Activated T-helper 2 cell treated with anti-CD3 and anti-CD28 coated beads, Interferon-gamma antibody, Interleukin-2, Interleukin-4, amounts not matched to agents 10 μg/mL and 5 μg/mL and 100 μg/mL, durations not matched to agents 14 hours and 24 hours and 36 hours (primary cell): ENCODE measurements around the gene RSRC2. TPM values are rescaled to one million over a fixed set of nuclear protein-coding genes. Genes with fewer than 3 reads are reported as not detected.

ENCODE experiments used
- DNase-seq: peaks from one replicate; pipeline ENCODE4 v3.0.0; 2021; ENCODE audit warnings: low spot score
- H3K27ac Mint-ChIP-seq: one replicate; pipeline ENCODE4 v1.8.0; 2021; ENCODE audit warnings: mixed read lengths
- H3K27me3 Mint-ChIP-seq: one replicate; pipeline ENCODE4 v1.8.0; 2021; ENCODE audit warnings: low read depth, mixed read lengths
- H3K36me3 Mint-ChIP-seq: one replicate; pipeline ENCODE4 v1.8.0; 2021; ENCODE audit warnings: low read depth, mixed read lengths
- H3K4me1 Mint-ChIP-seq: one replicate; pipeline ENCODE4 v1.8.0; 2021; ENCODE audit warnings: low read depth, mixed read lengths
- H3K4me3 Mint-ChIP-seq: one replicate; pipeline ENCODE4 v1.8.0; 2021; ENCODE audit warnings: low read depth, mild to moderate bottlenecking, moderate library complexity, mixed read lengths
- H3K9me3 Mint-ChIP-seq: one replicate; pipeline ENCODE4 v1.8.0; 2021; ENCODE audit warnings: mixed read lengths
- intact Hi-C: fragments of 100-400 bp; cut with micrococcal nuclease; formaldehyde crosslinking; loops from one replicate; pipeline ENCODE4 v1.15.1; 2023
- total RNA-seq: library from RNA; stranded (reverse); gene quantifications from 2 replicates; pipeline ENCODE4 v1.2.3, GENCODE V29; 2022

The RSRC2 gene
- total RNA-seq, 1 donor from 2014 or later = 105 TPM

DNA sequence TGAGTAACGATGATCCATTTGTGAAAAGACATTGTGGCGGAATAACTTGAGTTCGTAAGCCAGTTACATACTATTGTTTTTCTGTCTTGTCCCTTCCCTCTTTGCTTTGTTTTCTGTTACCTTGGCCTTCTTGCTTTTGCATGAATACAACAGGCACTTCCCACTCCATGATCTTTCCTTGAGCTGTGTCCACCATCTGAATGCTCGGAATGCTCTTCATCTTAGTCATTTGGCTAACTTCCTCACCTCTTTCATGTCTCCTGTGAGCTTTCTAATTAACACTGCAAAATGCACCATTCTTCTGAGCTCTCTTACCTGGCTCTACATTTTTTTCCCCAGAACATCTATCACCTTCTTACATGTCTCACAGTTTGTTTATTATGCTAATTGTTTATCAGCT is 10.3 kb upstream of the RSRC2 start:
- Mint-ChIP-seq H3K36me3 (peaks cover 55% of the 10 kb centered on the region), H3K27ac (no peak overlapping the region), H3K4me3 (no peak overlapping the region), H3K4me1 (peaks cover 6% of the 10 kb centered on the region), H3K9me3 (no peaks in the 10 kb centered on the region), H3K27me3 (no peaks in the 10 kb centered on the region)
- no peak for DNase-seq
- intact Hi-C loops = no loop called here

DNA sequence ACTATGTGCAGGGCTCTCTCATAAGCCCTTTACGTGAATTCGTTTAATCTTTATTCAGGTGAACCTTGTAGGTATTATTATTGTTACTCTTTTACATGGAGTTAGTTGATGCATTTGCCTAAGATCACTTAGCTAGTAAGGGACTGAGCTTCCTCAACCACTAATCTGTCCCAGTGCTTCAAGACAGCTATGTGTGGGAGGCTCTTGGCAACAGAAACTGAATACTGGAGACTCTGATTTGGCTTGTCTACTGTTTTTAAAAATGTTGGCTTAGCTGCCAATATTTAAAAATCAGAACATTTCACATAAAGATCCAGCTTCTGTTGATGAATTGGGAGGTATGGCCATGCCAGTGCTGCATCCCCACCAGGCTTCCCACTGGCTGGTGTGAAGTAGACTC is 7.1 kb upstream of the RSRC2 start:
- Mint-ChIP-seq H3K4me3 (no peak overlapping the region), H3K4me1 (peaks cover 13% of the 10 kb centered on the region), H3K9me3 (no peaks in the 10 kb centered on the region), H3K27ac (no peak overlapping the region), H3K36me3 (peaks cover 62% of the 10 kb centered on the region), H3K27me3 (no peaks in the 10 kb centered on the region)
- intact Hi-C loops = no loop called here
- DNase-seq = no peak

DNA sequence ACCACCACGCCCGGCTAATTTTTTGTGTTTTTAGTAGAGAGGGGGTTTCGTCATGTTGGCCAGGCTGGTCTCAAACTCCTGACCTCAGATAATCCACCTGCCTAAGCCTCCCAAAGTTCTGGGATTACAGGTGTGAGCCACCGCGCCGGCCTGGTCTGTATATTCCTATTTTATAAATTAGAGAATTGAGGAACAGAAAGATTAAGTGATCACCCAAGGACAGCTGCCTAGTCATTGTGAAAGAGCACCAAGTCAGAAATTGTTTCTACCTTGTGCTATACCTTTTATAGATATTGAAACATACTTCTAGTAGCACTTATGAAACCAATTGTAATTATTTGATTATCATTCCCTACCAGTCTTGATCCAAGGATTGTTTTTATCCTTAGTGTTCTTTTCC is 2.3 kb upstream of the RSRC2 start:
- peaks cover 55% of the 10 kb centered on the region for H3K36me3 Mint-ChIP-seq
- peaks cover 26% of the 10 kb centered on the region for H3K4me1 Mint-ChIP-seq
- peak overlapping the region; percentile 30 for H3K4me3 Mint-ChIP-seq
- H3K9me3 Mint-ChIP-seq = no peaks in the 10 kb centered on the region
- H3K27ac Mint-ChIP-seq = no peak overlapping the region
- no peaks in the 10 kb centered on the region for H3K27me3 Mint-ChIP-seq
- DNase-seq = no peak
- intact Hi-C loops = loop anchor here (10.0 kb wide), 1 partner anchor 304 kb away; the partner anchor contains the start of gene DIABLO

DNA sequence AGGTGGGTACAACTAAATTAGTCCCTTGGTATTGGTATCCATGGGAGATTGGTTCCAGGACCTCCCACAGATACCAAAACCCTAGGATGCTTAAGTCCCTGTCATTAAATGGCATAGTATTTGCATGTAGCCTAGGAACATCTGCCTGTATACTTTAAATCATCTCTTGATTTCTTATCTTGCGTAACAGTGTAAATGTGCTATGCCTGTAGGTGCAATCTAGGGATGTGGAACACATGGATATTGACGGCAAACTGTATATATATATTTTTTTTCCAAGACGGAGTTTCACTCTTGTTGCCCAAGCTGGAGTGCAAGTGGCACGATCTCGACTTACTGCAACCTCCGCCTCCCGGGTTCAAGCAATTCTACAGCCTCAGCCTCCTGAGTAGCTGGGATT is 1.8 kb upstream of the RSRC2 start:
- Mint-ChIP-seq H3K4me3 (peak overlapping the region; percentile 30), H3K27ac (no peak overlapping the region), H3K36me3 (peaks cover 55% of the 10 kb centered on the region), H3K27me3 (no peaks in the 10 kb centered on the region), H3K4me1 (peaks cover 28% of the 10 kb centered on the region), H3K9me3 (no peaks in the 10 kb centered on the region)
- intact Hi-C loops = loop anchor here (10.0 kb wide), 1 partner anchor 304 kb away; the partner anchor contains the start of gene DIABLO
- DNase-seq = no peak

DNA sequence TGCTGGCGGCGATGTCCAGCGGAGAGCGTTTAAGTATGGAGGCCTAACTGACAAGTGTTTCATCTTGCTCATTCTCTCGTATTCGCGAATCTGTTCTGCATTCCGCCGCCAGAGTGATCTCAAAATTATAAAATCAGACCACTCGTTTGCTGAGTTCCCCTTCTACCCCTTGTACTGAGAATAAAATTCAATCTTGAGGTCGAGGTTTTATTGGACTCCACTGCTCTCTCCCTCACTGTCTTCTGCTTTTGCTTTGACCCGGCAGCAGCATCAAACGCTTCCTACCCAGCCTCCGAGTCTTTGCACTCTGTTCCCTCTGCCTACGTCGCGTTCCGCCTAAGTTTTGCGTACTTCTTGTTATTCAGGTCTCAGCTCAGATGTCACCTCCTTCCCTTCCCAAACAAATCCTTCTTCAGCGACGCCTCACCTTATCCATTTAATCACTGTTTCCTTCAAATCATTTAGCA is 775 bp upstream of the RSRC2 start:
- H3K4me3 Mint-ChIP-seq = no peak overlapping the region
- peaks cover 52% of the 10 kb centered on the region for H3K36me3 Mint-ChIP-seq
- DNase-seq = peak; percentile 31
- no peaks in the 10 kb centered on the region for H3K27me3 Mint-ChIP-seq
- no peaks in the 10 kb centered on the region for H3K9me3 Mint-ChIP-seq
- intact Hi-C loops = loop anchor here (1.0 to 10.0 kb wide), 6 partner anchors 26 to 448 kb away; partner anchors contain the start of genes DENR, DIABLO, OGFOD2 and VPS33A
- H3K4me1 Mint-ChIP-seq = peaks cover 31% of the 10 kb centered on the region
- H3K27ac Mint-ChIP-seq = no peak overlapping the region

DNA sequence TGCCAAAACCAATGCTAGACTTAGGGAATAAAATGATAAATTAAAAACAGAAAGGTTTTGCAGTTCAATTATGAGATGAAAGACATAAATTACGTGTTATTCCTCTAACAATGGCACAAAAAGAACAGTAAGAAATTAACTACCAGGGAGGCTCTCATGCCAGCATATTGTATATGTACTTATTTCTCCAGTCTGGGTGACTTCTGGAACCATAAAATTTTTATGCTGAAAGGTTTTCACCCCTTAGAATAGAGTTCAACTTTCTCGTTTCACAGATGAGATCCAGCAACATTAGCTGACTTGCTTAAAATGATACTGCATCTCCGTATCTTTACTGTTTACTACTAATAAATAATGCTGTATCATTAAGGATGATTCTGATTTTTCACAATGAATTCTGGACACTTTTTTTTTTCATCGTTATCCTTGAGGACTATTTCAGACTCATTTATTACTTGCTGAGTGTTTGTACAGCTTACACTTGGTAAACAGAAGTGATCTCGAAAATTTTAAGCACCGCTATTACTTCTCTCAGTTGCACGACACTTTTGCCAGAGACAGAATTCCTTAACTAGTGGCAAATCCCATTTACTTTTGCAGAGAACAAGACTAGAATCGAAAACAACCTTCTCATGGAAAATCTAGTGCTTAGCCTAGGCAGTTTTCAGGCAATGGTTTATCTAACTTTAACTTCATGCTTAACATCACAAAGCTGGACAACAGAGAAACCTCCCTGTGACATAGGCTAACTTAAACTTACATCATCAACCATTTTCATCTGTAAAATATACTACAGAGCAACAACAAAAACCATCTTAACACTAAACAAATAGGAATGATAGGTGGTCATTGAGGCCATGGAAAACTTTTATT is 2.7 kb downstream of the RSRC2 start:
- intact Hi-C loops = loop anchor here (10.0 kb wide), 1 partner anchor 299 kb away; the partner anchor contains the start of gene DIABLO
- H3K27ac Mint-ChIP-seq = no peak overlapping the region
- peaks cover 37% of the 10 kb centered on the region for H3K4me1 Mint-ChIP-seq
- peak overlapping the region; percentile 92 for H3K4me3 Mint-ChIP-seq
- no peak for DNase-seq
- no peaks in the 10 kb centered on the region for H3K27me3 Mint-ChIP-seq
- no peaks in the 10 kb centered on the region for H3K9me3 Mint-ChIP-seq
- peaks cover 59% of the 10 kb centered on the region for H3K36me3 Mint-ChIP-seq

DNA sequence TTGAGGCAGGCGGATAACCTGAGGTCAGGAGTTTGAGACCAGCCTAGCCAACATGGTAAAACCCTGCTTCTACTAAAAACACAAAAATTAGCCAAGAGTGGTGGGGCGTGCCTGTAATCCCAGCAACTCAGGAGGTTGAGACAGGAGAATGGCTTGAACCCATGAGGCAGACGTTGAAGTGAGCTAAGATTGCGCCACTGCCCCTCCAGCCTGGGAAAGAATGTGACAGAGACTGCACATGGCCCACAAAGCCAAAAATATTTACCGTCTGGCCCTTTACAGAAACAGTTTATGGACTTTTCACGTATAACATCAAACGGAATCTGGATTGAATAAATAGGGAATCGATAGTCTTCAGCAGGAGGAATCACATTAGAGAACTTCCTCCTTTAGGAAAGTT is 3.5 kb downstream of the RSRC2 start:
- H3K36me3 Mint-ChIP-seq = peaks cover 67% of the 10 kb centered on the region
- no peaks in the 10 kb centered on the region for H3K9me3 Mint-ChIP-seq
- peaks cover 38% of the 10 kb centered on the region for H3K4me1 Mint-ChIP-seq
- peak overlapping the region; percentile 92 for H3K4me3 Mint-ChIP-seq
- DNase-seq = no peak
- intact Hi-C loops = loop anchor here (10.0 kb wide), 1 partner anchor 298 kb away; the partner anchor contains the start of gene DIABLO
- no peaks in the 10 kb centered on the region for H3K27me3 Mint-ChIP-seq
- no peak overlapping the region for H3K27ac Mint-ChIP-seq

DNA sequence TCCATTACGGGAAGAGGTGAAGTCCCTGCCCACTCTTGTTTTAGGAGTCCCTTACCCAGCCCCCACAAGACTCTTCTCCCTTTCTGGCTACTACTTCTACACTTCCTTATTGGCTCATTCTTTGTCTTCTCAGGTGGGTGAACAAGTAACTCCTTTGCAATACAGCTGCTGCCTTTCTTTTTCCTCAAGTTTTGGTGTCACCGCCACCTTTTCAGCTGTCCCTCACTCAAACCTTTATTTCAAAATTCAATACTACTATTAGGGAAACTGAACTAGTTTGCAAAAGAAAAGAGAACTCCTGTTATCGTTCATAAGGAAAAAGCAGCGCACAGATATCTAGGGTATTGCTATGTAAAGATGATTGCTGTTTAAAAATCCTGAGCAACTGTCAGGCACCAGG is 6.1 kb downstream of the RSRC2 start:
- Mint-ChIP-seq H3K27me3 (no peaks in the 10 kb centered on the region), H3K27ac (peak overlapping the region; percentile 12), H3K4me3 (no peak overlapping the region), H3K4me1 (peaks cover 45% of the 10 kb centered on the region), H3K36me3 (peaks cover 93% of the 10 kb centered on the region), H3K9me3 (no peaks in the 10 kb centered on the region)
- DNase-seq = no peak
- intact Hi-C loops = loop anchor here (10.0 kb wide), 1 partner anchor 296 kb away; the partner anchor contains the start of gene DIABLO

DNA sequence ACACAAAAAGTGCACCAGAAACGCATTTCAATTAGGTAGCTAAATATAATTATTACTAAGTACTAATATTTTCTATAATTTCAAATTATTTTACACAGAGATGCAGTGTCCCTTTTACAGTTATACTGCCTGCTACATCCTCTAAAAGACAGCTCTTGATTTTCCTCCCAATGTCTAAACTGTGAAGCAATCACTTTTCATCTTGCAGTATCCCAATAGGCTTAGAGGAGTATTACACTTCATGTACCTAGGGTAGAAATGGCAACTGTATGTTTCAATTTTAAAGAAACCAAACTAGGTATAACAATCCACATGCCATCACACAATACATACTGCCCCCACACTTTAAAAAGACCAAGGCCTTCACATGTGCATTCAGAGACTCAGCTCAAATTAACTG is 7.3 kb downstream of the RSRC2 start:
- no peaks in the 10 kb centered on the region for H3K27me3 Mint-ChIP-seq
- intact Hi-C loops = no loop called here
- no peak overlapping the region for H3K4me3 Mint-ChIP-seq
- H3K4me1 Mint-ChIP-seq = peaks cover 42% of the 10 kb centered on the region
- no peak overlapping the region for H3K27ac Mint-ChIP-seq
- H3K9me3 Mint-ChIP-seq = no peaks in the 10 kb centered on the region
- DNase-seq = no peak
- H3K36me3 Mint-ChIP-seq = peaks cover 94% of the 10 kb centered on the region

DNA sequence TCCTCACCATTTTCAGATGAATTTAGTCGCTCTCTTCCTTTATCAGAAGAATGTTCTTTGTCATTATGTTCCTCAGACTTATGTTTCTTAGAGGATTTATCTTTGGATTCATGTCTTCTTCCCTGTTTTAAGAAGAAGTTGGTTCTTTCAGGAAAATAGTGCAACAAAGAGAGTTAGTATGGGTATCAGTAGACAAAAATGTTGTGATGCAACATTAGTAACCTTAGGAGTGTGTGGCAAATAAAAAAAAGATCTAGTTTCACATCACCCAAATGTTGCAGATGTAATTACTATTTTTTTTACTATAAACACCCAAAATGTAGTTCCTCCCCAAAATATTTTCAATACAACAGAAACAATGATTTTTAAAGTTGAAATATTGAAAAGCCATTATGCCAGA is 7.8 kb downstream of the RSRC2 start:
- no peaks in the 10 kb centered on the region for H3K27me3 Mint-ChIP-seq
- no peaks in the 10 kb centered on the region for H3K9me3 Mint-ChIP-seq
- no peak for DNase-seq
- peak overlapping the region; percentile 19 for H3K27ac Mint-ChIP-seq
- intact Hi-C loops = no loop called here
- H3K36me3 Mint-ChIP-seq = peaks cover 92% of the 10 kb centered on the region
- H3K4me1 Mint-ChIP-seq = peaks cover 37% of the 10 kb centered on the region
- no peak overlapping the region for H3K4me3 Mint-ChIP-seq

DNA sequence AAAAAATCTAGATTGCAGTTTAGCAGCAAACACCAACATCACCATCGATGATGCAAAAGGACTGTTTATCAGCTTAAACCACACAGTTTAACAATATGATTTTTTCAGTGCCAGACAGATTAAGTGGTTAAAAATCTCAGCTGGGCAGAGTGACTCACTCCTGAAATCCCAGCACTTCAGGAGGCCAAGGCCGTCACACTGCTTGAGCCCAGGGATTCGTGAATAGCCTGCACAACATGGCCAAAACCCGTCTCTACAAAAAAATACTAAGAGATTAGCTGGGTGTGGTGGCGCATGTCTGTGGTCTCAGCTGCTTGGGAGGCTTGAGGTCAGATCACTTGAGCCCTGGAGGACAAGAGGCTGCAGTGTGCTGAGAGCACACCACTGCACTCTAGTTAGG is 8.9 kb downstream of the RSRC2 start:
- DNase-seq = no peak
- Mint-ChIP-seq H3K36me3 (peaks cover 89% of the 10 kb centered on the region), H3K9me3 (no peaks in the 10 kb centered on the region), H3K27ac (peak overlapping the region; percentile 28), H3K27me3 (no peaks in the 10 kb centered on the region), H3K4me3 (no peak overlapping the region), H3K4me1 (peaks cover 31% of the 10 kb centered on the region)
- intact Hi-C loops = no loop called here

DNA sequence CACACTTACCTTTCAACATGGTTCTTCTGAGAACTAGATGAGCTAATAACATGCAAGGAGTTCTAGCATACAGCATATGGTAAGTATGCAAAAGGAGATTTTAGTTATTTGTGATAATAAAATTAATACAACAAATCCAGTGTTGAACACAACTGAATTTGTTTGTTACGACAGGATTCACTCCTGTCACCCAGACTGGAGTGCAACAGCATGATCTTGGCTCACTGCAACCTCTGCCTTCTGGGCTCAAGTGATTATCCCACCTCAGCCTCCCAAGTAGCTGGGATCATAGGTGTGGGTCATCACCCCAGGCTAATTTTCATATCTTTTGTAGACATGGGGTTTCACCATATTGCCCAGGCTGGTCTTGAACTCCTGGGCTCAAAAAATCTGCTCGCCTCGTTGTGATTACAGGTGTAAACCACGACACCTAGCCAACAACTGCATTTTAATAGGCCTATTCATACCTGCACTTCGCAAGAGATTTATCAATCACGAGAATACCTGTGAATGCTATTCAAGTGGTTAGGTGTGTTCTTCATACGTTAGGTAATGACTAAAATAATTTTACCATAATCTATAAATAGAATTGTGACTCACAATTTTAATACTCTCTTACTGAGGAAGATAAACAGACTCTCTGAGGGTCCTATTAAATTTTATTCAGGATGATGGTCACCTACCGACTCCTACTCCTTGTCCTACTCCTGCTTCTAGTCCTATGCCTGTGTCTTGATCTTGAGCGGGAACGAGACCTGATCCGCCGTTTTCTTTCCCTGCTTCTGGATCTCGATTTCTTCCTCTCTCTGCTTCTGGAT is 10.0 kb downstream of the RSRC2 start:
- peaks cover 26% of the 10 kb centered on the region for H3K4me1 Mint-ChIP-seq
- H3K27me3 Mint-ChIP-seq = no peaks in the 10 kb centered on the region
- no peak overlapping the region for H3K4me3 Mint-ChIP-seq

More for the DNA sequence above, 10.0 kb downstream of the RSRC2 start:
- Mint-ChIP-seq H3K9me3 (no peaks in the 10 kb centered on the region), H3K36me3 (peaks cover 91% of the 10 kb centered on the region), H3K27ac (no peak overlapping the region)
- intact Hi-C loops = no loop called here
- no peak for DNase-seq
